HG02571 (cell line): ENCODE results near the gene M1AP.

ENCODE experiments used
- ATAC-seq: cut with Tn5 transposase; IDR thresholded peaks from one replicate; pipeline ENCODE4 v1.9.1; 2021; ENCODE audit warnings: mild to moderate bottlenecking, moderate library complexity; ENCODE audit not compliant: unreplicated experiment

M1AP gene

GRCh38 chr2:74599676-74600075 is 48.5 kb downstream of the M1AP start:
- ATAC-seq: no peak

GRCh38 chr2:74597410-74597809 is 50.7 kb downstream of the M1AP start:
- no peak for ATAC-seq

- no peak for ATAC-seq
These were observed 51.5 kb downstream of the M1AP start for GRCh38 chr2:74596584-74596983.

GRCh38 chr2:74593826-74594772 is 54.0 kb downstream of the M1AP start:
- no peak for ATAC-seq

- no peak for ATAC-seq
These were observed 59.5 kb downstream of the M1AP start for GRCh38 chr2:74588664-74589063.

- peak; percentile 46 for ATAC-seq
These were observed 60.4 kb downstream of the M1AP start for GRCh38 chr2:74587664-74588277.

GRCh38 chr2:74585406-74586185 is 62.5 kb downstream of the M1AP start:
- no peak for ATAC-seq

- no peak for ATAC-seq
These were observed 64.0 kb downstream of the M1AP start for GRCh38 chr2:74584088-74584645.

- no peak for ATAC-seq
These were observed 64.6 kb downstream of the M1AP start for GRCh38 chr2:74583504-74583903.

- no peak for ATAC-seq
These were observed 65.9 kb downstream of the M1AP start for GRCh38 chr2:74582184-74582583.

GRCh38 chr2:74581463-74581862 is 66.7 kb downstream of the M1AP start:
- ATAC-seq: no peak

- ATAC-seq: peak; percentile 58
These were observed 69.7 kb downstream of the M1AP start for GRCh38 chr2:74578408-74578807.

GRCh38 chr2:74577448-74577847 is 70.7 kb downstream of the M1AP start:
- ATAC-seq: no peak

- ATAC-seq: no peak
These were observed 71.3 kb downstream of the M1AP start for GRCh38 chr2:74576863-74577229.

- no peak for ATAC-seq
These were observed 71.8 kb downstream of the M1AP start for GRCh38 chr2:74576211-74576862.

GRCh38 chr2:74575320-74575719 is 72.8 kb downstream of the M1AP start:
- ATAC-seq: no peak

- peak; percentile 33 for ATAC-seq
These were observed 74.2 kb downstream of the M1AP start for GRCh38 chr2:74573747-74574562.

GRCh38 chr2:74572178-74572925 is 75.8 kb downstream of the M1AP start:
- ATAC-seq: no peak

- peak; percentile 59 for ATAC-seq
These were observed 77.1 kb downstream of the M1AP start for GRCh38 chr2:74571058-74571457.
